ENCODE results near the gene PAK6.

PAK6 gene

GRCh38 chr15:40281057-40281800 is 42.4 kb downstream of the PAK6 start:
- Histone ChIP-seq H3K4me3 (peak overlapping the region in 1 of 2 donors; percentile 50), H3K9me3 (no peaks in the 10 kb centered on the region), H3K27ac (no peak overlapping the region), H3K36me3 (no peaks in the 10 kb centered on the region), H3K4me1 (peaks cover 0 to 36% (median 28%) of the 10 kb centered on the region in 4 donors), H3K27me3 (peaks cover 6 to 76% of the 10 kb centered on the region in 2 donors)
- no peak for DNase-seq
- intact Hi-C loops (cut with DNase I; ENCODE audit: low total_unique reads), result loop anchor here (10.0 kb wide), 1 partner anchor 84 kb away; no protein-coding TSS in a partner anchor
- no peak for TF ChIP-seq CTCF (IDR thresholded peaks at IDR 0.05)

GRCh38 chr15:40281801-40282146 is 42.9 kb downstream of the PAK6 start:
- H3K4me1 ChIP-seq, result peaks cover 0 to 36% (median 28%) of the 10 kb centered on the region in 4 donors
- H3K9me3 ChIP-seq, result no peaks in the 10 kb centered on the region
- intact Hi-C loops (cut with DNase I; ENCODE audit: low total_unique reads), result loop anchor here (10.0 kb wide), 1 partner anchor 83 kb away; no protein-coding TSS in a partner anchor
- TF ChIP-seq CTCF (IDR thresholded peaks at IDR 0.05), result no peak
- H3K4me3 ChIP-seq, result peak overlapping the region; percentile 38 to 50
- DNase-seq, result no peak
- H3K36me3 ChIP-seq, result no peaks in the 10 kb centered on the region
- peaks cover 6 to 77% of the 10 kb centered on the region in 2 donors for H3K27me3 ChIP-seq
- no peak overlapping the region for H3K27ac ChIP-seq

- no peak for DNase-seq
- H3K27ac ChIP-seq, result no peak overlapping the region
- intact Hi-C loops (cut with DNase I; ENCODE audit: low total_unique reads), result loop anchor here (10.0 kb wide), 1 partner anchor 82 kb away; no protein-coding TSS in a partner anchor
These were observed 43.4 kb downstream of the PAK6 start for GRCh38 chr15:40282147-40282868.

GRCh38 chr15:40282869-40283614 is 44.2 kb downstream of the PAK6 start, which contains the start of gene ANKRD63:
Gene ANKRD63, minus strand, starts transcription at chr15:40283064. Its CDS starts 478 bp downstream, at chr15:40282586.
- Histone ChIP-seq H3K4me1 (peaks cover 0 to 36% (median 28%) of the 10 kb centered on the region in 4 donors), H3K27ac (no peak within 1 kb of the TSS), H3K36me3 (no peaks in the 10 kb centered on the region), H3K4me3 (peak within 1 kb of the TSS; percentile 38 to 50), H3K9me3 (no peaks in the 10 kb centered on the region), H3K27me3 (peaks cover 6 to 68% of the 10 kb centered on the region in 2 donors)
- intact Hi-C loops (cut with DNase I; ENCODE audit: low total_unique reads), result loop anchor here (10.0 kb wide), 1 partner anchor 82 kb away; no protein-coding TSS in a partner anchor
- TF ChIP-seq CTCF (IDR thresholded peaks at IDR 0.05), result no peak
- no peak for DNase-seq

More at GRCh38 chr15:40282147-40282868, 43.4 kb downstream of the PAK6 start:
- H3K4me1 ChIP-seq, result peaks cover 0 to 36% (median 28%) of the 10 kb centered on the region in 4 donors
- peaks cover 6 to 75% of the 10 kb centered on the region in 2 donors for H3K27me3 ChIP-seq
- no peak for TF ChIP-seq CTCF (IDR thresholded peaks at IDR 0.05)
- no peaks in the 10 kb centered on the region for H3K9me3 ChIP-seq
- H3K4me3 ChIP-seq, result peak overlapping the region; percentile 38 to 50
- H3K36me3 ChIP-seq, result no peaks in the 10 kb centered on the region

GRCh38 chr15:40283615-40284300 is 44.9 kb downstream of the PAK6 start:
- DNase-seq, result no peak
- no peaks in the 10 kb centered on the region for H3K36me3 ChIP-seq
- H3K4me1 ChIP-seq, result peaks cover 0 to 36% (median 28%) of the 10 kb centered on the region in 4 donors
- no peak overlapping the region for H3K4me3 ChIP-seq
- H3K27me3 ChIP-seq, result peaks cover 6 to 68% of the 10 kb centered on the region in 2 donors
- H3K9me3 ChIP-seq, result no peaks in the 10 kb centered on the region
- intact Hi-C loops (cut with DNase I; ENCODE audit: low total_unique reads), result loop anchor here (10.0 kb wide), 1 partner anchor 81 kb away; no protein-coding TSS in a partner anchor
- TF ChIP-seq CTCF (IDR thresholded peaks at IDR 0.05), result no peak
- H3K27ac ChIP-seq, result no peak overlapping the region

All from tibial artery (tissue), 4 donors.